Measurements from ENCODE around the gene HDAC11. TPM values are rescaled to one million over a fixed set of nuclear protein-coding genes. Genes with fewer than 3 reads are reported as not detected.

HDAC11 gene
- total RNA-seq, 1 donor from 2014 or later = 40.7 TPM

GRCh38 chr3:13532085-13532484 is 52.0 kb downstream of the HDAC11 start:
- ATAC-seq (ENCODE audit: poor library complexity) (peak; percentile 69), DNase-seq (peak; percentile 68)
- intact Hi-C loops (cut with DNase I) = no loop called here

GRCh38 chr3:13532631-13533030 is 52.5 kb downstream of the HDAC11 start:
- intact Hi-C loops (cut with DNase I) = no loop called here
- peak; percentile 30 for ATAC-seq (ENCODE audit: poor library complexity)
- DNase-seq = peak; percentile 56

GRCh38 chr3:13533885-13534301 is 53.8 kb downstream of the HDAC11 start:
- intact Hi-C loops (cut with DNase I) = no loop called here
- ATAC-seq (ENCODE audit: poor library complexity) (no peak), DNase-seq (no peak)

- intact Hi-C loops (cut with DNase I) = no loop called here
- DNase-seq (no peak), ATAC-seq (ENCODE audit: poor library complexity) (no peak)
These were observed 55.4 kb downstream of the HDAC11 start for GRCh38 chr3:13535526-13535875.

GRCh38 chr3:13535905-13536304 is 55.8 kb downstream of the HDAC11 start:
- DNase-seq (no peak), ATAC-seq (ENCODE audit: poor library complexity) (no peak)
- intact Hi-C loops (cut with DNase I) = no loop called here

GRCh38 chr3:13536432-13536831 is 56.3 kb downstream of the HDAC11 start:
- DNase-seq (no peak), ATAC-seq (ENCODE audit: poor library complexity) (no peak)
- intact Hi-C loops (cut with DNase I) = no loop called here

GRCh38 chr3:13536832-13537231 is 56.7 kb downstream of the HDAC11 start:
- intact Hi-C loops (cut with DNase I) = no loop called here
- no peak for ATAC-seq (ENCODE audit: poor library complexity)
- DNase-seq = peak; percentile 39

GRCh38 chr3:13537244-13537908 is 57.3 kb downstream of the HDAC11 start:
- intact Hi-C loops (cut with DNase I) = no loop called here
- DNase-seq (no peak), ATAC-seq (ENCODE audit: poor library complexity) (no peak)

GRCh38 chr3:13537909-13538296 is 57.8 kb downstream of the HDAC11 start:
- intact Hi-C loops (cut with DNase I) = no loop called here
- DNase-seq = no peak
- ATAC-seq (ENCODE audit: poor library complexity) = no peak

GRCh38 chr3:13538520-13539291 is 58.6 kb downstream of the HDAC11 start:
- no peak for ATAC-seq (ENCODE audit: poor library complexity)
- no peak for DNase-seq
- intact Hi-C loops (cut with DNase I) = no loop called here

GRCh38 chr3:13539292-13539638 is 59.2 kb downstream of the HDAC11 start:
- no peak for ATAC-seq (ENCODE audit: poor library complexity)
- no peak for DNase-seq
- intact Hi-C loops (cut with DNase I) = no loop called here

GRCh38 chr3:13539671-13540070 is 59.6 kb downstream of the HDAC11 start:
- no peak for ATAC-seq (ENCODE audit: poor library complexity)
- intact Hi-C loops (cut with DNase I) = no loop called here
- no peak for DNase-seq

- DNase-seq (no peak), ATAC-seq (ENCODE audit: poor library complexity) (peak; percentile 66)
- intact Hi-C loops (cut with DNase I) = no loop called here
These were observed 60.3 kb downstream of the HDAC11 start for GRCh38 chr3:13540297-13540995.

GRCh38 chr3:13541691-13542090 is 61.6 kb downstream of the HDAC11 start:
- intact Hi-C loops (cut with DNase I) = no loop called here
- ATAC-seq (ENCODE audit: poor library complexity) (no peak), DNase-seq (no peak)

GRCh38 chr3:13542142-13542541 is 62.0 kb downstream of the HDAC11 start:
- ATAC-seq (ENCODE audit: poor library complexity) = no peak
- intact Hi-C loops (cut with DNase I) = no loop called here
- DNase-seq = no peak

- intact Hi-C loops (cut with DNase I) = no loop called here
- ATAC-seq (ENCODE audit: poor library complexity) (peak; percentile 61), DNase-seq (peak; percentile 85)
These were observed 63.1 kb downstream of the HDAC11 start for GRCh38 chr3:13543253-13543652.

- DNase-seq = peak; percentile 11
- intact Hi-C loops (cut with DNase I) = no loop called here
- ATAC-seq (ENCODE audit: poor library complexity) = no peak
These were observed 64.3 kb downstream of the HDAC11 start for GRCh38 chr3:13544293-13544831.

GRCh38 chr3:13544951-13545651 is 65.0 kb downstream of the HDAC11 start:
- ATAC-seq (ENCODE audit: poor library complexity) = no peak
- intact Hi-C loops (cut with DNase I) = no loop called here
- no peak for DNase-seq

- DNase-seq (no peak), ATAC-seq (ENCODE audit: poor library complexity) (no peak)
- intact Hi-C loops (cut with DNase I) = no loop called here
These were observed 65.9 kb downstream of the HDAC11 start for GRCh38 chr3:13545952-13546454.

All from Right ventricle myocardium superior (tissue), 1 donor.